Measurements from ENCODE around the gene PPP6R2.

Gene PPP6R2

DNA sequence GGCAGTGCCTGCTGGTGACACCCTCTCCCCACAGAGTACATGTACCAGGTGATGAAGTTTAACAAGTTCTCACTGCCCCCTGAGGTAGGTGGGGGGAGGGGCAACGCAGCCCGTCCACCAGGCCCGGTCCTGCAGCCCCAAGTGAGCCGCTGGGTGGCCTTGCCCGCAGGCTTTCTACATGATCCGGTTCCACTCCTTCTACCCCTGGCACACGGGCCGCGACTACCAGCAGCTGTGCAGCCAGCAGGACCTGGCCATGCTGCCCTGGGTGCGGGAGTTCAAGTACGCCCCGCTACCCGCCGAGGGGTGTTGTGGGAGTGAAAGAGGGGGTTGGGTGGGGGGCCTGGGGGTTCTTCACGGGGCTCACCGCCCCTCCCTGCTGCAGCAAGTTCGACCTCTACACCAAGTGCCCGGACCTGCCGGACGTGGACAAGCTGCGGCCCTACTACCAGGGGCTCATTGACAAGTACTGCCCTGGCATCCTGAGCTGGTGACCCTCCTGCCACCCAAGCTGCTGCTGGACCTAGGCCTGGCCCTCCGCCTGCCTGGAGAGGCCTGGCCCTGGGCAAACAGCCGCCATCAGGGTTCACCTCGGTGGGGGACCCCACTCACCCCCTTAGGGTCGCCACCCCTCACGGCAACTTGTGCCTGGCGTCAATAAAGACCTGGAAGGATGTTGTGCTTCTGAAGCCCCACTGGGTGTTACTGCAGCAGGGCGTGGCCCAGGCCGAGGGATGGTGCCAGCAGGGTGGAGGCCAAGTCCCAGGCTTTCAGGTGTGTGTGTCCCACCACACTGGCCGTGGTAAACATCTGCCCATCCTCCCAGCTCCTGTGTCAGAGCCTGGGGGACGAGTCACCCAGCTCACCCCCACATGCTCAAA lies 146.5 kb downstream of the PPP6R2 start:
- no peak for DNase-seq

DNA sequence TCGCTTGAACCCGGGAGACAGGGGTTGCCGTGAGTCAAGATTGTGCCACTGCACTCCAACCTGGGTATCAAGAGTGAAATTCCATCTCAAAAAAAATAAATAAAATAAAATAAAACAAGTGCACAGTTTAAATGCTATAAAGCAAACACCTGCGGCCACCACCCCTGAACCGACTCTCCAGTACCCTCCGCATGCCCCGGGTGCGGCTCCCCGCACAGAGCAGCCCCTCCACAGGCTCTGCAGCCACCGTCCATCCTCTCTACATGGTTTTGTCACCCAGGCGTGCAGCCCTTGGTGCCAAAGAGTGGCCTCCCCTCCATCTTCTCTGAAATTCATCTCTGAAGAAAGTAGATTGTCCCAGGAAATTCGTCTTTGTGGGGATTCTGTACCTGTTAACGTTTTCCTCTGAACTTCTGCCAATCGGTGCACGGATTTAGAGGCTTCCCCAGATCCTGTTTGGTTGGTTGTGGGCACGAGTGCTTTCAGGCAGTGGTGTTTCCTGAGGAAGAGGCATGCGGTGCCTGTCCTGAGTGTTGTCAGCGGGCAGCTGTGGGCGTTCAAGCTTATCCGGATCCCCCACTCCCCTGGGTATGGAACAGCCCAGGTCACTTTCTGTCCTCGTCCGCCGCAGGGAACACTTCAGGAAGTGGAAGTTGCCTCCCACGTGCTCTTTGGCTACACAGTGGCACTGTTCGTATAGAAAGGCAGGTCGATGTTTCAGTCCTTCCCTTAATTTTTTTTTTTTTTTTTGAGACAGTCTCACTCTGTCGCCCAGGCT lies 147.6 kb downstream of the PPP6R2 start:
- no peak for DNase-seq

Measured in activated CD4-positive, CD25-positive, alpha-beta regulatory T cell (primary cell).